GM19025 (cell line): ENCODE data around the gene HPCAL4.

Source experiments
- ATAC-seq: cut with Tn5 transposase; IDR thresholded peaks from one replicate; pipeline ENCODE4 v1.9.1; 2021; ENCODE audit warnings: mild to moderate bottlenecking, low read depth, moderate library complexity; ENCODE audit not compliant: unreplicated experiment

The HPCAL4 gene

GRCh38 chr1:39704757-39705156 lies 13.5 kb upstream of the HPCAL4 start:
- ATAC-seq = no peak

GRCh38 chr1:39701049-39701439 lies 9.8 kb upstream of the HPCAL4 start:
- ATAC-seq = no peak

GRCh38 chr1:39700348-39700747 lies 9.1 kb upstream of the HPCAL4 start:
- no peak for ATAC-seq

GRCh38 chr1:39699419-39699818 lies 8.2 kb upstream of the HPCAL4 start:
- ATAC-seq = no peak

GRCh38 chr1:39698568-39698967 lies 7.3 kb upstream of the HPCAL4 start:
- ATAC-seq = no peak

- no peak for ATAC-seq
Measured at GRCh38 chr1:39696448-39696847, 5.2 kb upstream of the HPCAL4 start.

GRCh38 chr1:39695016-39695415 lies 3.8 kb upstream of the HPCAL4 start:
- ATAC-seq = no peak

- no peak for ATAC-seq
Measured at GRCh38 chr1:39694026-39694425, 2.8 kb upstream of the HPCAL4 start.

GRCh38 chr1:39692152-39693074 lies 1.2 kb upstream of the HPCAL4 start:
- ATAC-seq = no peak

- no peak for ATAC-seq
Measured at GRCh38 chr1:39690794-39691382, 345 bp downstream of the HPCAL4 start.

GRCh38 chr1:39690225-39690624 lies 1.0 kb downstream of the HPCAL4 start:
- ATAC-seq = no peak

GRCh38 chr1:39689635-39690034 lies 1.6 kb downstream of the HPCAL4 start:
- ATAC-seq = no peak

GRCh38 chr1:39689214-39689613 lies 2.0 kb downstream of the HPCAL4 start:
- no peak for ATAC-seq

GRCh38 chr1:39688706-39689105 lies 2.5 kb downstream of the HPCAL4 start:
- no peak for ATAC-seq

- ATAC-seq = no peak
Measured at GRCh38 chr1:39687243-39687642, 4.0 kb downstream of the HPCAL4 start.

GRCh38 chr1:39685071-39685470 lies 6.2 kb downstream of the HPCAL4 start:
- ATAC-seq = no peak

- no peak for ATAC-seq
Measured at GRCh38 chr1:39684313-39684664, 6.9 kb downstream of the HPCAL4 start.

GRCh38 chr1:39683591-39684312 lies 7.5 kb downstream of the HPCAL4 start:
- no peak for ATAC-seq

GRCh38 chr1:39681999-39682398 lies 9.2 kb downstream of the HPCAL4 start:
- ATAC-seq = no peak

GRCh38 chr1:39681294-39681693 lies 9.9 kb downstream of the HPCAL4 start:
- no peak for ATAC-seq

GRCh38 chr1:39680751-39681150 lies 10.5 kb downstream of the HPCAL4 start:
- ATAC-seq = no peak
